Right atrium auricular region (tissue), 2 donors: ENCODE data around the gene EPHA4. TPM values are rescaled to one million over a fixed set of nuclear protein-coding genes. Genes with fewer than 3 reads are reported as not detected.
A peak's percentile ranks its signal among the peaks of the same experiment; 100 is the strongest.

Experiments used
- DNase-seq: peaks from one replicate; pipeline ENCODE4 v3.0.0-alpha.2; 2019; ENCODE audit warnings: low spot score
- H3K27ac ChIP-seq, 2 donors: fragments of 200-600 bp; sonication (generic); 1 replicate in 1 of 2; 2 replicates in 1 of 2; pipeline ENCODE4 v1.5.1; 2016 to 2019
- H3K27me3 ChIP-seq, 2 donors: fragments of 200-600 bp; sonication (generic); one replicate each; pipeline versions ENCODE4 v1.5.1 to v1.6.0; 2017 to 2019
- H3K36me3 ChIP-seq: fragments of 200-600 bp; sonication (generic); one replicate; pipeline ENCODE4 v1.5.1; 2016
- H3K4me1 ChIP-seq, 2 donors: fragments of 200-600 bp; sonication (generic); one replicate each; pipeline versions ENCODE4 v1.5.1 to v1.6.0; 2017 to 2019
- H3K4me3 ChIP-seq, 2 donors: fragments of 200-600 bp; sonication (generic); 1 replicate in 1 of 2; 2 replicates in 1 of 2; pipeline ENCODE4 v1.5.1; 2017 to 2019; ENCODE audit warnings: mild to moderate bottlenecking in 1 of 2, moderate library complexity in 1 of 2
- H3K9me3 ChIP-seq, 2 donors: fragments of 200-600 bp; sonication (generic); one replicate each; pipeline ENCODE4 v1.5.1; 2019
- total RNA-seq, 2 donors: library from RNA; depleted of rRNA; stranded (reverse); fragments of >200 nt; gene quantifications; one replicate each; pipeline ENCODE4 v1.1.0, GENCODE V29; 2016
- TF ChIP-seq, protein P1 (sequence below), 2 donors: fragments of 200-600 bp; sonication (generic); IDR thresholded peaks; one replicate each; pipeline ENCODE4 v1.5.1; 2019; ENCODE audit warnings: antibody characterized with exemption in 2 of 2

The EPHA4 gene
- total RNA-seq, 2 donors from 2014 or later = 74.2 to 107 TPM

DNA sequence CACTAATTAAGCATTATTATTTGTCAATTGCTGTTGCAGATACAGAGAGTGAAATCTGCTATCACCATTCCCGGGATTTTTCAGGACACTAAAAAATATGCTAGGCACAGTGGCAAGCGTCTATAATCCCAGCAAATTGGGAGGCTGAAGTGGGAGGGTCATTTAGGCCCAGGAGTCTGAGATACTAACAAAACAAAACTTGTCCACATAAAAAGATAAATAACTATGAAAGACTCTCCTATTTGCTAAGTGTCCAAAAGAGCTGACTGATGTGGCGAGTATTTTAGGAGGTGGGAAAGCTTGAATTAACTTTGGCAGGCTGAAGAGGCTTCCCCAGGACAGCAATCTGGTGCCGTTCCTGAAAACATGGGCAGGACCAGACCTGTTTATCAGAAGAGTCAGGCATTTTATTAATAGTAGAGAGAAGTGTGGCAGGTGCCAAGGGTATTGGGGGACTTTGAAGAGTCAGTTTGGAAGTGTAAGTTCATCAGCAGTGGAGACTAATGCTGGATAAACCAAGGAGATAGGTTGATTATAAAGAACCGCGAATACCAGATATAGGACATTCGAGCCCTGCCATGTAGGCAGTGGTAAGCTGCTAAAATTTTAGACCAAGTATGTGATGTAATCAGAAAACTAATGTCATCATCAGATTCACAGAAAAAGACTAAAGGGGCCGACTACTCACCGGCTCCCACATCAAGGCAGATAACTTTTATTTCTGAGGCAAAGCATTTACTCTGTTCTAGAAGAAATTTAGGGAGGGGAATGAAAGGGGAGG lies 201.8 kb downstream of the EPHA4 start:
- Histone ChIP-seq H3K27me3 (no peaks in the 10 kb centered on the region), H3K4me3 (no peak overlapping the region), H3K4me1 (no peaks in the 10 kb centered on the region), H3K36me3 (no peaks in the 10 kb centered on the region), H3K9me3 (no peaks in the 10 kb centered on the region), H3K27ac (peak overlapping the region in 1 of 2 donors; percentile 35)
- no peak for DNase-seq
- TF ChIP-seq, protein P1, sequence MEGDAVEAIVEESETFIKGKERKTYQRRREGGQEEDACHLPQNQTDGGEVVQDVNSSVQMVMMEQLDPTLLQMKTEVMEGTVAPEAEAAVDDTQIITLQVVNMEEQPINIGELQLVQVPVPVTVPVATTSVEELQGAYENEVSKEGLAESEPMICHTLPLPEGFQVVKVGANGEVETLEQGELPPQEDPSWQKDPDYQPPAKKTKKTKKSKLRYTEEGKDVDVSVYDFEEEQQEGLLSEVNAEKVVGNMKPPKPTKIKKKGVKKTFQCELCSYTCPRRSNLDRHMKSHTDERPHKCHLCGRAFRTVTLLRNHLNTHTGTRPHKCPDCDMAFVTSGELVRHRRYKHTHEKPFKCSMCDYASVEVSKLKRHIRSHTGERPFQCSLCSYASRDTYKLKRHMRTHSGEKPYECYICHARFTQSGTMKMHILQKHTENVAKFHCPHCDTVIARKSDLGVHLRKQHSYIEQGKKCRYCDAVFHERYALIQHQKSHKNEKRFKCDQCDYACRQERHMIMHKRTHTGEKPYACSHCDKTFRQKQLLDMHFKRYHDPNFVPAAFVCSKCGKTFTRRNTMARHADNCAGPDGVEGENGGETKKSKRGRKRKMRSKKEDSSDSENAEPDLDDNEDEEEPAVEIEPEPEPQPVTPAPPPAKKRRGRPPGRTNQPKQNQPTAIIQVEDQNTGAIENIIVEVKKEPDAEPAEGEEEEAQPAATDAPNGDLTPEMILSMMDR (IDR thresholded peaks at IDR 0.05) = no peak
